HG03378 (cell line): Measurements from ENCODE around the gene SFXN1.
"Not testable (repeated sequence)": the region's sequence is repeated elsewhere in the genome, so short reads cannot be mapped to it uniquely, and the experiment has no call there.

Source experiments
- ATAC-seq: cut with Tn5 transposase; IDR thresholded peaks from one replicate; pipeline ENCODE4 v1.9.1; 2021; ENCODE audit warnings: mild to moderate bottlenecking, moderate library complexity; ENCODE audit not compliant: unreplicated experiment

SFXN1 gene

DNA sequence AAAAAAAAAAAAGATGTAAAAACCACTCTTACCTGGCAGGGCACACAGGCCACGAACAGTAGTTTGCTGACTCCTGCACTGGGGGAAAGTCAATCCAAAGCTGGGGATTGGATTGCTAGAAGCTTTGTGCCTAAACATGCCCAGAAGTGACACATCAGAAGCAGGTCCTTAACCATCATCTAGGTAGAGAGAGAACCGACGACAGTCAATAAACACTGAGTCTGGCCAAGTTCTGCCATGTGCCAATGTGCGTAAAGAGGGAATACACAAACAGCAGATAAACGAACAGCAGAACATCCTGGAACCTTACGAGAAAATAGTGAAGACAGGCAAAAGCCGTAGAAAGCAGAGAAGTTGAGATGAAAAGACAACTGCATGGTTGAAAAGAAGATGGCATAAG, 14.9 kb downstream of the SFXN1 start:
- ATAC-seq: no peak

DNA sequence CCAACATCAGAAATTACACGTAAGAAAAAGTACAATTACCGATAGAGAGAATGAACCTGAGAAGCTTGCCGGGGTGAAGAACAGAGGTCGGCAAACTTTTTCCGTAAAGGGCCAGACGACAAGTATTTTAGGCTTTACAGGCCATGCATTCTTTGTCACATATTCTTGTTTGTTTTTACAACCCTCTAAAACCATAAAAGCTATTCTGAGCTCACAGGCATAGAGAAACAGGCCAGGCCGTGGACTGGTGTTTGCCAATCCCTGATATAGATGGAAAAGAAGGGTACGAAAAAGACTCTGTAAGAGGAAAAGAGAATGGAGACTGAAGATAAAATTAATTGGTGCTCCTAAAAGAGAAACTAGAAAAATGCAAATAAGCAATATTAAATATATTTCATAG, 15.4 kb downstream of the SFXN1 start:
- ATAC-seq: no peak

DNA sequence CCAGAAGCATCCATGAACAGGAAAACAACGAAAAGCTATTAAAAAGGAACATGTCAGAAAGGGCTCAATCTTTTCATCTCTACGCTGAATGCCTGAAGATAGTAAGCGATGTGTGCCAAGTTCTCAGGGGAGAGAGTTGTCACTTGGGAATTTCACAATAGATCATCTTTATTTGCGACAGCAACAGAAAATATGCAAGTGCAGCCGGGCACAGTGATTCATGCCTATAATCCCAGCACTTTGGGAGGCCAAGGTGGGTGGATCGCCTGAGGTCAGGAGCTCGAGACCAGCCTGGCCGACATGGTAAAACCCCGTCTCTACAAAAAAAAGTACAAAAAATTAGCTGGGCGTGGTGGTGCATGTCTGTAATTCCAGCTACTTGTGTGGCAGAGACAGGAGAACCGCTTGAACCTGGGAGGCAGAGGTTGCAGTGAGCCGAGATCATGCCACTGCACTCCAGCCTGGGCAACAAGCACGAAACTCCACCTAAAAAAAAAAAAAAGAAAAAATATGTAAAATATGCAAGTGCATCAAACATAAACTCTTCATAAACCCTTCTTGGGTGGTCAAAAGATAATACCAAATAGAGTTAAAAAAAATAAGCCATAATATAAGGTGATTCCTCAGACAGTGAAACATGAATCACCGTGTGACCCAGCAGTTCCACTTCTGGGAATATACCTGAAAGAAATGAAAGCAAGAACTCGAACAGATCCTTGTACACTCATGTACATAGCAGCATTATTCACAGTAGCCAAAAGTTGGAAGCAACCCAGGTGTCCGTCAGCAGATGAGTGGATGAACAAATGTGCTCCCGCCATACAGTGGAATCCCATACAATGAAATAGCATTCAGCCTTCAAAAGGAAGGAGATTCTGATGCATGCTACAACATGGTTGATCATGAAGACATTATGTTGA, 16.2 kb downstream of the SFXN1 start:
- no peak for ATAC-seq

DNA sequence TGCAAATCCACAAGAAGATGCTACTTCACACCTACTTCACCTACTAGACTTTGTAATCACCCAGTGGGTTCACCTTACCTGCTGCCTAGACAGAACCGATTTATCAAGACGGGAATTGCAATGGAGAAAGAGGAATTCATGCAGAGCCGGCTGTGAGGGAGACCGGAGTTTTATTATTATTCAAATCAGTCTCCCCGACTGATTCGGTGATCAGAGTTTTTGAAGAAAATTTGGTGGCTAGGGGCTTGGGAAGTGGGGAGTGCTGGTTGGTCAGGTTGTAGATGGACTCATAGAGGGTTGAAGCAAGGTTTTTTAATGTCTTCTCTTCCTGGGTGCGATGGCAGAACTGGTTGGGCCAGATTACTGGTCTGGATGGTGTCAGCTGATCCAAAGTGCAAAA, 23.4 kb downstream of the SFXN1 start:
- no peak for ATAC-seq

DNA sequence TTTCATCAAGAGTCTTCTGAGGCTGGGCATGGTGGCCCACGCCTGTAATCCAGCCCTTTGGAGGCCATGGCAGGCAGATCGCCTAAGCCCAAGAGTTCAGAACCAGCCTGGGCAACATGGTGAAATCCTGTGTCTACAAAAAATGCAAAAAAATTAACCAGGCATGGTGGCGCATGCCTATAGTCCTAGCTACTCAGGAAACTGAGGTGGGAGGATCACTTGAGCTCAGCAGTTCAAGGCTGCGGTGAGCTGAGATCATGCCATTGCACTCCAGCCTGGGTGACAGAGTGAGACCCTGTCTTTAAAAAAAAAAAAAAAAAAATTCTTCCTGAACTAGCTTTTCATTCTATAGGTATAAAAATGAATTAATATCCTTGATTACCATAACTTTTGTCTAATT, 29.3 kb downstream of the SFXN1 start:
- ATAC-seq: not testable (repeated sequence)

DNA sequence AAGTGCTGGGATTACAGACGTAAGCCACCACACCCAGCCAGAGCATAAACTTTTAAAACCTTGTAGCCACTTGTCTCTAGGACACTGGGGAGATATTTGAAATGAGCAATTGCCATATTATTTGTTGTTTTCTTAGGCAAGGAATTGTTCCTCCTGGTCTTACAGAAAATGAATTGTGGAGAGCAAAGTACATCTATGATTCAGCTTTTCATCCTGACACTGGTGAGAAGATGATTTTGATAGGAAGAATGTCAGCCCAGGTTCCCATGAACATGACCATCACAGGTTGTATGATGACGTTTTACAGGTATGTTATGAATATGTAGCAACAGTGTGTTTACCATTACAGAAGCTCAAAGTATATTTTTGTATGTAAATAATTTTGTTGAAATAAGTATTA, 30.5 kb downstream of the SFXN1 start:
- ATAC-seq: no peak

DNA sequence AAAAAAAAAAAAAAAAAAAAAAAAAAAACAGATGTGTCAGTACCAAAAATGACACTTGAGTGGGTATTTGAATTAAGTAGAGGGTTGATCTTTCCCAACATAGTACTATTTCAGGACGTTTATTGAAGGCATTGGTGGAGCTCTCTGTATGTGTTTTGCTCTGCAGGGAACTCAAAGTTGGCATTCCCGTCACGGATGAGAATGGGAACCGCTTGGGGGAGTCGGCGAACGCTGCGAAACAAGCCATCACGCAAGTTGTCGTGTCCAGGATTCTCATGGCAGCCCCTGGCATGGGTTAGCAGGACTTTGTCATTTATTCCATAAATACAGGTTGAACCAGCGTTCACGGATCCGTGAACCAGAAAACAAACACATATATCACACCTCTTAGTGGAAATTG, 34.9 kb downstream of the SFXN1 start:
- no peak for ATAC-seq

DNA sequence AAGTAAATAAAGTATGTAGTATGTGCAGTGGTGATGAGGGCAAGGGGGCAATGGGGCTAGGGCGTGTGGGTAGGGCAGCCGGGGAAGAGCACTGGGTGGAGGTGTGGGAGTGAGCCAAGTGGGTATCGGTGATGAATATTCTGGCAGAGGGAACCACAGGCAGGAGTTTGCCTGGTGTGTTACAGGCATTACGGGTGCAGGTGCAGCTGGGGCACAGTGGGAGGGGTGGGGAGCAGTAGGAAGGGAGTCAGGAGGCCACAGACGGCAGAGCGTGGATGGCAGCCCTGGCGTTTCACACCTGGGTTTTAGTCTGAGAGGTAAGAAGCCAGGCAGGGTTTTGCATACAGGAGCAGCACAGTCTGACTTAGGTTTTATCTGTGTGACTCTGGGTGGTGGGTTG, 35.4 kb downstream of the SFXN1 start:
- ATAC-seq: no peak

DNA sequence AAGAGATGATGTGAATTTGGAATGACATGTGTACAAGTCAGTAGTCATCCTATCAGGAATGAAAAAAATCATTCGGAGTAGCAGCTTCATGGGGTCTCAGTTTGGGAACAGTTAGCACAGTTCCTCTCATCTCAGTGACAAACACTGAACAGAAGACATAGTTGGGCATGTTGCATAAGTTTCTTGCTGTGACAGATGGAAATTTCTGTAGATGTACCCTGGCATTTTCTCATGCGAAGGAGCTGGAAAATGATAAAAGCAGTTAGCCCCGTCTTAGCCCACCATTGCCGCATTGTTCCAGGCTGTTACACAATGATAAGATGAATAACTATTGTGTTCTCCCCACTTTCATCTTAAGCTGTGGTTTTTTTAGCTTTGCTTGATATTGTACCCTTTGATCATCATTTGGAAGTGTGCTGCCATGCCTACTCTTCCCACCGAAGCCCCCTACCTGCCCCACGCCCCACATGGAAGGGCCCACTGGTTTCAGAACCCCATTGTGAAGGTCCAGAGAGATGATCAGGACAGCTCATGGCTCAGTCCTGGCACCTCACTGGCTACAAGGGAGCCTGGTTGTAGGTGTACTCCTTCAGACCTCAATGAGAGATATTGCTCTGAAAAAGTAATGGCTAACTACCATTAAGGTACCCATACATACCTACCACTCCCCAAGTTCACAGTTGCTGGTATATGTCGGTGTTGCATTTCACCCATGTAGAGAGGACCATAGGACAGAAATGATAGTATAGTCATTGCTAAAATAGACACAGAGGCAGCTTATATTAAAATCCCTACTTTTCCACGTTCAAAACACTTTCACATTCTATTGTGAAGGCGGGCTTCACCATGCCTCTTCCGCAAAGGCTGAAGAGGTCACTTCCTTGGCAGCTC, 38.8 kb downstream of the SFXN1 start:
- ATAC-seq: no peak

DNA sequence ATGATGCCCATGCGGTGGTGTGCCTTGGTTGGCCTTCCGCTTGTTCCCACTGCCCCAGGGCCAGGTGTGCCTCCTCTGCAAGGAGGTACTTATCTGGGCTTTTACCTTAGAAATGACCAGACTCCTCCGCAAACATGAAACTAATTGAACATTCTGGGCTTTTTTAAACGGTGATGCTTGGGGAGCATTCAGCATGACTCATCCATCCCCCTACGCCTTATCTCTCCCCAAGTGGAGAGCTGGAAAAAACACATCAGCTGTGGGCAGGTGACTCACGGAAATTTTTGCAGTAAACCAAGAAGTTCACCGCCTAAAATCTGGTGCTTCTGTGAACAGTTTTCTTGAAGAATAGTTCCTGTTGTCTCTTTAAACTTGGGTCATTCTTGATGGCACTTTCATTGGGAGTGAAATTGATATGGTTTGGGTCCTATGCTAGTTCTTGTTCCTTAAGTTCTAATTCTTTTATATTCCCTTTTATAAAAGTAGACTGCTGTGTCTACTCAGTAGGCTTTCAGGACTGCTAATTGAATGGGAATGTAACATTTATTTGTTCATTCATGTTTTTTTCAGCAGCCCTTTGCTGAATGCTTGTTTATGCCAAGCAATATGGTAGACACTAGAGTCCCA, 39.6 kb downstream of the SFXN1 start:
- ATAC-seq: no peak

DNA sequence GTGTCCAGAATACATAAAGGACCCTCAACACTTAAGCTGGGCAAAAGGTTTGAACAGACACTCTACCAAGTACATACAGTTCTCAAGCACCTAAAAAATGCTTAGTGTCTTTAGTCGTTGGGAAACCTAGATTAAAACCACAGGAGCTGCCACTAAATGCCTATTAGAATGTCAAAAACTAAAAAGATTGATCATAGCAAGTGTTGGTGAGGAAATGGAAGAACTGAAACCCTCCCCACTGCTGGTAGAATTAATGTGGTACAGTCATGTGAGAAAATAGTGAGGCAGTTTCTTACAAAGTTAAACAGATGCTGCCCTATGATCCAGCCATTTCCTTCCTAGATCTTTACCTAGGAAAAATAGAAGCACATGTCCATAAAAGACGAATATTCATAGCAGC, 40.6 kb downstream of the SFXN1 start:
- ATAC-seq: no peak

DNA sequence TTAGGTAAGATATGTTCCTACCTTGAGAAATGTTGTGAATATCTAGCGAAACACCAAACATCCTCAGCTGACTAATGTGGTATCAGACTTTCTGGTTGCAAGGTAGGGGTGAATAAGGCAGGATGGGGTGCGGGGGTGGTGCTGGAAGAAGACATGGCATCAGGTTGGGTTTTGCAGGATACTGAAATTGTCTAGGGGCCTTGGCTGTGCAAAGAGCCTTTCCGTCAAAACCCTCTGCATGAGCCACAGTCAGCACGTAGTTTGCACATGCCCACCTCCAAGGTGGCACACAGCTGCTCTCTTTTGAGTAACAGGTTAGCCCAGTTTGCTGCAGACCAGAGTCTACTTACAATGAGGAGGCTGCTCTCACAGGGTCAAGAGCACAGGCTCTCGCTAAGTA, 42.0 kb downstream of the SFXN1 start:
- no peak for ATAC-seq

DNA sequence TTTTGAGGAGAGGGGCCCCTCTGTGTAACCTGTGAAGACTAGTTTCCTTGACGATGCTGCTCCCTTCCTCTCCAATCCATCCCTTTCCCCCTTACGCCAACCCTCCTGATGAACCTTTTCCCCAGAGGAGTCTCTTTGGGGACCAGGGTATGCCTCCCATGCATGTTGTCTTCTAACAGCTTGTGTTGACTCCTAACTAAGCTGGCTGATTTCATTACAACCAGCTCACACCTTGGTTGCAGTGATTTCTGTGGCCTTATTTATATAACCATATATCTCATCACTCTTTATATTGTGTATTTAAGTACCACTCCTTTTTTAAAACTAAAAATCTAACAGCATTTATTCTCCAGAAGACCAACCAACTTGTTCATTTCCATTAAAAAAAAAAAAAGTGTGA, 42.5 kb downstream of the SFXN1 start:
- ATAC-seq: no peak

DNA sequence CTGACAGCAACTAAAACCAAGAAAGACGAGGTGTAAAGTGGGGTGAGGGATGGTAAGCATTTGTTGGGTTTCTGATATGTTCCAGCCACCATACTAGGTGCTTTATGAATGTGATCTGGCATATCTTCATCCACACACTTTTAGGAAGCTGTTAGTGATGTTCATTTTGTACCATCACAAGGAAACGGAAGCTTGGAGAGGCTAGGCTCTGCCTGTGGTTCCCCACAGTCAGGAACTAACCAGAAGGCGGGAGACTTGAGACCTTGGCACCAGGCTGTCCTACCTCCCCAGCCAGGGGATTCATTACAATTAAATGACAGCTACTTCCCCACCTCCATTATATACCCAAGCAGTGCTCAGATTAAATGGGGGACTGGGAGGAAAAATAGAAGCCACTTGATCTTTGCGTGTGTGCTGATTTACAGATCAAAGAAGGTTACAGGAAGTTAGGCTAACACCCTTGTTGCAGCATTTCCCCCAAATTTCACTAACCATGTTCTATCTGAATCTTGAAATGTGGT, 43.0 kb downstream of the SFXN1 start:
- ATAC-seq: no peak

DNA sequence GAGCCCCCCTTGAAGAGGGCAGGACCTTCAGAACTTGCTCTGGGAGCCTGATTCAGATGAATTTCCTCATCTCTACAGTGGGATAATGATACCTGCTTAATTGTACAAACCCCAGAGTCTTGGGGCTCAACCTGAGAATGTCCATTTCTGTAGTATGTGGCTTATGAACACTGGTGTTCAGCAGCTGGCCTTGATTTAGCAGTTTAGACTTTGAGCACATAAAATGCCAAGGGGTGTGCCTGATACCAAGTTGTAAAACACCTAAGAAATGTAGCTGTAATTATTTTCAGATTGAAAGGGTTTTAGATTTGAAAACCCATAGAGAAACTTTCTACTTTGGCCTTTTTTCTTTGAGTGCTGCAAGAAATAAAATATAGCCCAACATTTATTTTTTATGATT, 44.9 kb downstream of the SFXN1 start:
- ATAC-seq: no peak

DNA sequence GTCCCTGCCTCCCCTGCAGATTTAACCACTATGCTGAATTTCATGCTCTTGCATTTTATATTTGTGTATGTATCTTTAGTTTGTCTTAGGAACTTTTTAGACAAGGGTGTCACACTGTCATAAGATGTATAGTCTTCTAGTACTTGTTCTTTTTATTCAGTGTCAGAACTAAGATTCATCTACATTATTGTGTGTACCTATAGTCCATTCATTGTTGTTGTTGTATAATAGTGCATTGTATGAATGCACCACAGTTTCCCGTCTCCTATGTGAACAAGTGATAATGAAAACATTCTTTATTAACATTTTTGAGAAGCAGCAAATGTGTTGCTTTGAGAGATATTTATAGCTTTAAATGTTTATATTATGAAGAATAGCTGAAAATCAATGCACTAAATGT, 45.9 kb downstream of the SFXN1 start:
- ATAC-seq: no peak

DNA sequence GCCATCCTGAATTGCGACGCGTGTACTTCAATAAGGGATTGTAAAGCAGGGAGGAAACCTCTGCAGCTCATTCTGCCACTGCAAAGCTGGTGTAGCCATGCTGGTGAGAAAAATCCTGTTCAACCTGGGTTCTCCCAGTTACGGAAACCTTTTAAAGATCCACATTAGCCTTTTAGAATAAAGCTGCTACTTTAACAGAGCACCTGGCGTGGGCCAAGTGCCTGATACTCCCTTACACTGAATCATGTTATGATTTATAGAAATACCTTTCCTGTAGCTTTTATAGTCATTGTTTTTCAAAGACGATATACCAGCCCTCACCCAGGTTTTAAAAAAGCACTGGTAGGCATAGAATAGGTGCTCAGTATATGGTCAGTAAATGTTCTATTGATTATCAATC, 48.3 kb downstream of the SFXN1 start:
- no peak for ATAC-seq

DNA sequence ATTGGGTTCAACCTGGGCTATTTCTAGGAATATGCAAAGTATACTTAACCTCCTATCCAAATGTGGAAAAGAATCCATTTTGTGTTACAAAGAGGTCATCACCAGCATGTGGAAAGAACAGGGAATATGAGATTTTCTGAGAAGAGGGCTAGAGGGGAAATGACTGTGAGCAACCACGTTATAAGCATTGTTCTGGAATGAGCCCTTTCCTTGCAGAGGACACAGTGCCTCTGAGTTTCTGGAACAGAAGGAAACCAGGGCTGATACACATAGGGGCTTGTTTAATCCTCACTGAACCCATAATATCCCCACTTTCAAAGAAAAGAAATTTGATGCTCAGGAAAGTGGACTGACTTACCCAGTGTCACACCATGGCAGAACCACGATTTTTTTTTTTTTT, 53.0 kb downstream of the SFXN1 start:
- no peak for ATAC-seq

DNA sequence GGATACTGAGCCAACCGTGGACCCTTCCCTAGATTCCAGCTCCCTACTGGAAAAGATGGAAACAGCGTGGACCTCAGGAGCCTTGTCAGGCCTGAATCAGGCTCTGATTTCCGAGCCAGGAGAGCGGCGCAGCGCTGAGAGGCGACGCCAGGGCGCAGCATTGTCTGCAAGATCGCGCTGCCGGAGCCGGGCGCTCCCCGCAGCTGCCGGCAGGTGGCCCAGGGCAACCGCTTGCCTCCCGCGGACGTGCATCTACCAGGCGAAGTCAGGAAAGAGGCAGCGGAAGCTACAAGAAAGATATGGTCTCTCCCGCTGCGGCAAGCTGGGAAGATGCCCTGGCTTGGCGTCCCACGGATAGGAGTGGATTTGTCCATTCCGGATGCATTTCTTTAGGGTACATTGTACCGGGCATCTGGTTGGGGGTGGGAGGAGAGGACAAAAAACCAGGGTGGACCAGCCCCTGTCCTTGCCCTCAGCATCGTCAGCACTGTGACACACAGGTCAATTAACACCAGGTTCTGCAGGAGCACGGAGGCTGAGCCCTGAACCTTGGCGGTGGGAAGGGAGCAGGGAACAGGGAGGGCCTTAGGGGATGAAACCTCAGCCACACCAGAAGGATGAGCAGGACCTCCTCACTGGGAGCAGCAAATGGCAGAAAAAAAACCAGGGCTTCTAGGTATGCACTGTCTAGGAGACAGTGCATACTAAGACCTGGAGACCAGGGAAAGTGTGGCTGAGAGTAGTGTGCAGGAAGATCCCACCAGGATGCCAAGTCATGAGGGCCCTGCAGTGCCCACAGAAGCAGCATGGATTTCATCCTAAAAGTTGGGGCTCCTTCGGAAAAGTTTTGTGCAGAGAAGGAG, 55.9 kb downstream of the SFXN1 start:
- peak; percentile 73 for ATAC-seq

DNA sequence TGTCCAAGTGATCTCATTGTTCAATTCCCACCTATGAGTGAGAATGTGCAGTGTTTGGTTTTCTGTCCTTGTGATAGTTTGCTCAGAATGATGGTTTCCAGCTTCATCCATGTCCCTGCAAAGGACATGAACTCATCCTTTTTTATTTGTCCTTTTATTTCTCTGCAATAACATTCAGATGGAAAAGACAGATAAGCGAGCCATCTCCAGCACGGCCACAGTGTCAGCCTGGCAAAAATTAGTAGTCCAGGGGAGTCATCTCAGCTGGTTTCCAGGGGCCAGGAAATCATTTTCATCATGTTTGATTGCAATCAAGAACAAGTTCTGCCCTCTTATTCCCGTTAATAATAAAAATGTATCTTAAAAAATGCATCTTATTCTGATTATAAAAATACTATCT, 57.0 kb downstream of the SFXN1 start:
- not testable (repeated sequence) for ATAC-seq
